B cell (primary cell): Measurements from ENCODE around the gene OVOL3. TPM values are rescaled to one million over a fixed set of nuclear protein-coding genes. Genes with fewer than 3 reads are reported as not detected.

ENCODE experiments used
- ATAC-seq: fragments of 200-7000 bp; cut with Tn5 transposase; one replicate; pipeline ENCODE4 v1.10.0; 2021; ENCODE audit warnings: low read depth, mild to moderate bottlenecking, moderate number of reproducible peaks, moderate library complexity
- CTCF ChIA-PET: fragments of 350-600 bp; sonication (Branson Sonifier 250); formaldehyde crosslinking; loops from one replicate; lab custom pipeline; 2021; ENCODE audit warnings: antibody characterized with exemption, inconsistent platforms; lab: Charles Lee
- POLR2A ChIA-PET: fragments of 350-600 bp; sonication (Branson Sonifier 250); formaldehyde crosslinking; loops from one replicate; lab custom pipeline; 2021; ENCODE audit warnings: antibody characterized with exemption; lab: Charles Lee
- DNase-seq: peaks from one replicate; pipeline ENCODE4 v3.0.0; 2013
- H2AFZ ChIP-seq: 2 replicates; pipeline ENCODE4 v1.6.1; 2012; ENCODE audit warnings: mild to moderate bottlenecking, low read depth, low read length; ENCODE audit not compliant: insufficient read depth, poor library complexity, severe bottlenecking
- H3K27ac ChIP-seq, 2 donors: 1 replicate in 1 of 2; 2 replicates in 1 of 2; pipeline ENCODE4 v1.5.1; 2012 to 2013; ENCODE audit warnings: low read length in 2 of 2, mild to moderate bottlenecking in 2 of 2, moderate library complexity in 1 of 2
- H3K27me3 ChIP-seq, 4 experiments: fragments of 200-600 bp in 1 of 4; sonication (generic) in 1 of 4; replicated peaks in 1 of 4; 1 replicate in 2 of 4; 2 replicates in 2 of 4; pipeline versions ENCODE4 v1.6.1 to v1.7.0; 2013 to 2016; ENCODE audit warnings: low read length in 3 of 4, mild to moderate bottlenecking in 2 of 4, mixed read lengths in 1 of 4, moderate library complexity in 1 of 4; ENCODE audit not compliant: insufficient read depth in 4 of 4, control insufficient read depth in 3 of 4; ENCODE audit errors: control extremely low read depth in 1 of 4
- H3K36me3 ChIP-seq, 2 experiments: replicated peaks in 1 of 2; 1 replicate in 1 of 2; 2 replicates in 1 of 2; pipeline versions ENCODE4 v1.6.1 to v1.7.1; 2013; ENCODE audit warnings: low read length in 1 of 2; ENCODE audit not compliant: insufficient read depth in 2 of 2, control insufficient read depth in 1 of 2; ENCODE audit errors: control extremely low read depth in 1 of 2, extremely low read depth in 1 of 2
- H3K4me1 ChIP-seq, 2 donors: fragments of 200-600 bp in 1 of 2; sonication (generic) in 1 of 2; 1 replicate in 1 of 2; 2 replicates in 1 of 2; pipeline versions ENCODE4 v1.5.1 to v1.6.1; 2013 to 2017; ENCODE audit warnings: low read length in 2 of 2; ENCODE audit not compliant: control insufficient read depth in 2 of 2, insufficient read depth in 2 of 2
- H3K4me2 ChIP-seq: replicated peaks from 2 replicates; pipeline ENCODE3; 2012; ENCODE audit warnings: mild to moderate bottlenecking, low read depth, low read length; ENCODE audit not compliant: poor library complexity, severe bottlenecking
- H3K4me3 ChIP-seq, 5 experiments: fragments of 200-600 bp in 1 of 5; sonication (generic) in 1 of 5; 1 replicate in 3 of 5; 2 replicates in 2 of 5; pipeline versions ENCODE4 v1.5.1 to v1.7.0; 2011 to 2016; ENCODE audit warnings: low read length in 4 of 5, mild to moderate bottlenecking in 4 of 5, low read depth in 2 of 5, control low read depth in 1 of 5, moderate library complexity in 1 of 5; ENCODE audit not compliant: insufficient read depth in 1 of 5; ENCODE audit errors: control extremely low read depth in 1 of 5, extremely low read depth in 1 of 5
- H3K79me2 ChIP-seq: fragments of 200-600 bp; sonication (generic); one replicate; pipeline ENCODE4 v1.6.0; 2016; ENCODE audit warnings: low read length; ENCODE audit not compliant: control insufficient read depth, insufficient read depth
- H3K9ac ChIP-seq: fragments of 200-600 bp; sonication (generic); 2 replicates; pipeline ENCODE4 v1.6.1; 2017; ENCODE audit warnings: mild to moderate bottlenecking, low read length, moderate library complexity
- H3K9me3 ChIP-seq, 3 donors: one replicate each; pipeline versions ENCODE4 v1.6.1 to v1.7.1; 2013; ENCODE audit warnings: low read length in 2 of 3; ENCODE audit not compliant: control insufficient read depth in 2 of 3, insufficient read depth in 1 of 3; ENCODE audit errors: control extremely low read depth in 1 of 3
- H4K20me1 ChIP-seq: 2 replicates; pipeline ENCODE4 v1.6.0; 2012; ENCODE audit warnings: mild to moderate bottlenecking, low read length; ENCODE audit not compliant: insufficient read depth, control insufficient read depth, poor library complexity, severe bottlenecking
- H3K27ac Mint-ChIP-seq: one replicate; pipeline ENCODE4 v1.8.0; 2021; ENCODE audit warnings: mixed read lengths
- H3K27me3 Mint-ChIP-seq: one replicate; pipeline ENCODE4 v1.8.0; 2021; ENCODE audit warnings: mixed read lengths
- H3K4me1 Mint-ChIP-seq: one replicate; pipeline ENCODE4 v1.8.0; 2021; ENCODE audit warnings: mixed read lengths
- H3K4me3 Mint-ChIP-seq: one replicate; pipeline ENCODE4 v1.8.0; 2021; ENCODE audit warnings: mixed read lengths
- H3K9me3 Mint-ChIP-seq: one replicate; pipeline ENCODE4 v1.8.0; 2022; ENCODE audit warnings: mixed read lengths; ENCODE audit not compliant: insufficient read depth
- EZH2 ChIP-seq: IDR thresholded peaks from 2 replicates; pipeline ENCODE4 v1.6.1; 2012; ENCODE audit warnings: borderline replicate concordance, low read depth, mild to moderate bottlenecking, moderate library complexity, low read length; ENCODE audit not compliant: insufficient read depth, poor library complexity, severe bottlenecking
- WGBS: methylation state at CpG from one replicate; pipeline ENCODE4 v1.1.5; 2013; ENCODE audit warnings: missing lambda C conversion rate; ENCODE audit not compliant: insufficient coverage; 5-methylcytosine and 5-hydroxymethylcytosine counted together
- intact Hi-C: fragments of 100-400 bp; cut with micrococcal nuclease; formaldehyde crosslinking; loops from one replicate; pipeline ENCODE4 v1.10.0; 2022
- polyA plus RNA-seq: library from polyadenylated mRNA; depleted of rRNA; stranded (reverse); fragments of >200 nt; gene quantifications from 2 replicates; pipeline ENCODE4 v1.2.3, GENCODE V29; 2012
- total RNA-seq, 2 donors: library from RNA; stranded (reverse); fragments of 120-200 nt in 1 of 2; gene quantifications; 1 replicate in 1 of 2; 2 replicates in 1 of 2; pipeline versions ENCODE4 v1.2.3 to v1.2.4, GENCODE V29; 2013 to 2022
- TF ChIP-seq, protein P1 (sequence below): fragments of 200-600 bp; IDR thresholded peaks from one replicate; pipeline ENCODE4 v1.8.0; 2022; ENCODE audit warnings: antibody characterized with exemption, mild to moderate bottlenecking

OVOL3 gene
- total and polyA plus RNA-seq, 2 donors (not counting 1 experiment from before 2014, with no cell fraction given), result not detected

- DNase-seq, result no peak
- ChIA-PET CTCF (no interaction called here), POLR2A (no interaction called here)
- no peak overlapping the region for H3K9ac ChIP-seq
- no peaks in the 10 kb centered on the region for H3K4me1 ChIP-seq
- ATAC-seq, result no peak
- H3K9me3 ChIP-seq, result no peaks in the 10 kb centered on the region
- no peaks in the 10 kb centered on the region for H4K20me1 ChIP-seq
- peaks cover 0 to 6% of the 10 kb centered on the region in 2 experiments for H3K36me3 ChIP-seq
- no peak overlapping the region for H3K4me2 ChIP-seq
- H3K27ac ChIP-seq, result no peak overlapping the region
- H3K27me3 Mint-ChIP-seq, result no peaks in the 10 kb centered on the region
- H3K4me1 Mint-ChIP-seq, result no peaks in the 10 kb centered on the region
- 99% methylated on average over 11 of the region's 12 CpGs for WGBS
- H3K4me3 ChIP-seq, result no peak overlapping the region
- H3K27me3 ChIP-seq, result no peaks in the 10 kb centered on the region
- no peaks in the 10 kb centered on the region for H3K79me2 ChIP-seq
- H3K4me3 Mint-ChIP-seq, result no peak overlapping the region
- TF ChIP-seq EZH2, result no peak
- TF ChIP-seq, protein P1, sequence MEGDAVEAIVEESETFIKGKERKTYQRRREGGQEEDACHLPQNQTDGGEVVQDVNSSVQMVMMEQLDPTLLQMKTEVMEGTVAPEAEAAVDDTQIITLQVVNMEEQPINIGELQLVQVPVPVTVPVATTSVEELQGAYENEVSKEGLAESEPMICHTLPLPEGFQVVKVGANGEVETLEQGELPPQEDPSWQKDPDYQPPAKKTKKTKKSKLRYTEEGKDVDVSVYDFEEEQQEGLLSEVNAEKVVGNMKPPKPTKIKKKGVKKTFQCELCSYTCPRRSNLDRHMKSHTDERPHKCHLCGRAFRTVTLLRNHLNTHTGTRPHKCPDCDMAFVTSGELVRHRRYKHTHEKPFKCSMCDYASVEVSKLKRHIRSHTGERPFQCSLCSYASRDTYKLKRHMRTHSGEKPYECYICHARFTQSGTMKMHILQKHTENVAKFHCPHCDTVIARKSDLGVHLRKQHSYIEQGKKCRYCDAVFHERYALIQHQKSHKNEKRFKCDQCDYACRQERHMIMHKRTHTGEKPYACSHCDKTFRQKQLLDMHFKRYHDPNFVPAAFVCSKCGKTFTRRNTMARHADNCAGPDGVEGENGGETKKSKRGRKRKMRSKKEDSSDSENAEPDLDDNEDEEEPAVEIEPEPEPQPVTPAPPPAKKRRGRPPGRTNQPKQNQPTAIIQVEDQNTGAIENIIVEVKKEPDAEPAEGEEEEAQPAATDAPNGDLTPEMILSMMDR, result no peak
- H2AFZ ChIP-seq, result no peak overlapping the region
- no peak overlapping the region for H3K27ac Mint-ChIP-seq
- H3K9me3 Mint-ChIP-seq, result no peaks in the 10 kb centered on the region
- intact Hi-C loops, result no loop called here
These were observed 26.5 kb upstream of the OVOL3 start for GRCh38 chr19:36084231-36085009.

DNA sequence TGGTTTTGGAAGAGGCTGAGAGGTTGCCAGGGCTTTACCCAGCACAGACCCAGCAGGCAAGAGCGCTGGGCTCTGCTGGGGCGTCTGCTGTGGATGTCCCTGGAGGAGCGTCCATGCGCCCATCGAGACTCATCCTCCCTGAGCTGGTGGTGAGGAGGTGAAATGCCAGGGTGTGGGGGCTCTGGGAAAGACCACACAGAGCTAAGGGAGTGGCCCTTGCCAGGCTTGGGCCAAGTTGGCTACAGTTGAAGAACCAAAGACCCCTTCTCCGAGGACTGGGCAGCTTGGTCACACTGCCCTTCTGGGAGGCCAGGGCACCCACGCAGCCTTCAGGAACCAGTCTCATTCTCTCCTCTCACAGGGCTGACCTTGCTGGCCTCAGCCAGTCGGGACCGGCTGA is 24.6 kb upstream of the OVOL3 start:
- H3K4me3 ChIP-seq, result no peak overlapping the region
- no peak overlapping the region for H3K27ac ChIP-seq
- no peak for DNase-seq
- CTCF ChIA-PET, result no interaction called here
- Mint-ChIP-seq H3K4me3 (no peak overlapping the region), H3K27ac (no peak overlapping the region), H3K9me3 (no peaks in the 10 kb centered on the region), H3K27me3 (no peaks in the 10 kb centered on the region), H3K4me1 (no peaks in the 10 kb centered on the region)
- no peak overlapping the region for H3K4me2 ChIP-seq
- H3K9ac ChIP-seq, result no peak overlapping the region
- WGBS, result 92% methylated on average over 9 of the region's 9 CpGs
- H4K20me1 ChIP-seq, result no peaks in the 10 kb centered on the region
- H3K27me3 ChIP-seq, result no peaks in the 10 kb centered on the region
- H3K4me1 ChIP-seq, result no peaks in the 10 kb centered on the region
- H2AFZ ChIP-seq, result no peak overlapping the region
- POLR2A ChIA-PET, result no interaction called here
- intact Hi-C loops, result no loop called here
- no peak for ATAC-seq
- TF ChIP-seq, protein P1, result no peak
- TF ChIP-seq EZH2, result no peak
- H3K79me2 ChIP-seq, result no peaks in the 10 kb centered on the region
- H3K9me3 ChIP-seq, result no peaks in the 10 kb centered on the region
- H3K36me3 ChIP-seq, result peaks cover 0 to 6% of the 10 kb centered on the region in 2 experiments
